ENCODE measurements around the gene SPTLC3.

SPTLC3 gene

GRCh38 chr20:13034936-13035335, 26.2 kb downstream of the SPTLC3 start:
- DNase-seq, result no peak

DNA sequence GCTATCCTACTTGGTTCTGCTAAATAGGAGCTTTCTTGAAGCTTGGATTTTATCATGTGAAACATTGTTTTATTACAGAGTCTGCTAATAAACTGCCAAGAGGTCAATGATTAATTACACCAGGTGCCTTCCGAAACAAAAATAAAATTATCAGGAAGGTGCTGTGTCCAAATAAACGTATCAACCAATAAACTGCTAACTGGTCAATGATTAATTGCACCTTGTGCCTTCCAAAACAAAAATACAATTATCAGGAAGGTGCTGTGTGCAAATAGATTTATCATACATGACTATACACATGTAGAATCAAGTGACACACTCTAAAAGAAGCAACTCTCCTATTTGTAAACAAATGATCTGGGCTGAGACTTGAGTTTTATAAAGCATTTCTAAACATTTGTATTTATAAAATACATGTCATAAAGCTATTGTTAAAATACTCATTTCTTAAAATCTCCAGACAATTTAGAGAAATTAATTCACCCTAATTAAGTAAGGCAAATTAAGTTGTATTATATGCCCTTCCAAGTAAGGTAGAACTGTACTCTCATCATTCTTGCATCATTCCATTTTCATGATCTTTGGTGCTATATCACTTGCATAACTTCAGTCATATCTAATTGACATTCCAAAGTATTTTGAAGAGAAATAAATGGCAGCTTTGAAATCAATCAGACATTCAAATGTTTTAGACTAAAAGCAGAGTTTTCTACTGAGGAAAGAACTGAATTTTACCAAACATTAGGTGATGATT, 26.8 kb downstream of the SPTLC3 start:
- DNase-seq, result no peak

- no peak for DNase-seq
These were observed 29.0 kb downstream of the SPTLC3 start for GRCh38 chr20:13037727-13038126.

DNA sequence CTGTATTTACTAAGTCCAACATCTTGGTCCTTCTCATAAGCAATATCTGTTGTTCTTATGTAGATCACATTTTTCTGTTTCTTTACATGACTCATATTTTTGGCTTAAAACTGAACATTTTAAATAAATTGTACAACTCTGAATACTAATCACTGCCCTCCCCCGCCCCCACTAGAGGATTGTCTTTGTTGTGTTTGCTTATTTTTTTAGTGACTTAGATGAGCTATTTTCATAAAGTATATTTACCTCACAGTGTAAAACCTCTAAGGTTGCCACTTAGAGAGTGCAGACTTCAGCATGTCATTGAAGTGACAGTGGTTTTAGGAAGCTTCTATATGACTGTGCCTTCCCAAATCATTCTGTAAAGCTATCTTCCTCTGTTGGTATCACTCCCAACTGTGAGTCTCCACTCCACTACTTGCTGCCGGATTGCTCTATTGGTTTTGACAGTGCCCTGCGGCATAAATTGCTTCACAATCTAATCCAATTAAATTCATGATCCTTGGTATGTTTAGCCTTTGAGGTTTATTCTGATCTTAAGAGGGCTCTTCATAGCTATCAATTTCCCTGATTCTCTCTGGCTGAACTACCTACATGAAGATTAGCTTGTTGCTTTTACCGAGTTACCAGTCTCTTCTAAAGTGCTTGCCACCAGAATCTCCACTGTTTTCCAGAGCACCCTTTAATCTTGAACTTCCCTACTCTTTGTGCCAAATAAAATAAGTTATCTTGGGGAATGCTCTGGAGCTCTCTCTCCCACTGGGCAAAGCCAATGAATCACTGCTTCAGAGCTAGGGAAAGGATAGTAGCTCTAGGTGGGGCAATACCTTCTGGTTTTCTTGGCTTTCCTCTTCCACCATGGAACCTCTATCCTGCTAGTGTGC, 33.0 kb downstream of the SPTLC3 start:
- no peak for DNase-seq

DNA sequence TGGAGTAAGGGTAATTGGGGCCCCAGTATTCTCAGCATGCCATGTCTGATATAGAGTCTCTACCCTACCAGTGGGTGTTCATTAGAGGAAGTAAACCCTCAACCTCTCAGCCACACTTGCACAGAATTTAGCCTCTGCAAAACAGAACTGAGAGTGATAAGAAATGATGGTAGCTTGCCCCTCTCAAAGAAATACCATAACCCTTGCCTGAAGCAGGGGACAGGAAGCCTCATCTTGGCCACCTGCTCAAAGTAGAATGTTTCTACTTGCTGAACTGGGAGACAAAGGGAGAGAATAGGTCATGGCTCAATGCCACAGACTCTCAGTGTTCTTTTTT, 33.7 kb downstream of the SPTLC3 start:
- peak; percentile 1 for DNase-seq

DNA sequence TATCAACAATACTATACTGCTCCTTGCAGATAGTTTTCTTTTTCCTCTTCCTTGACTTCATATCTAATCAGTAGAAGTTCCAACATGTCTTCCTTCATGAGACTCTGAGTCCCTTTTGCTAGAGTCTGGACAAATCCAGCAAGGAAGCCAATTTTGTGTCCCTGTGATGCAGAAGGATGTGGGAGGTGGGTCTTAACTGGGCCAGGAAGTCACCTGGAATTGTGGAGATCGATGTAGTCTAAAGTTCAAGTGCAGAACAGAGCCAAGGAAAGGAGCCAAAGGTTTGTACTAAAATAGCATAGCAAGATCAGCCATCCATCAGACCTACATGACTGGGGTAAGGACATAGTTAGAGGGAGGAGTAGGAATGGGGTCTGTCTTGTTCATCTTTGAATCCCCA, 37.6 kb downstream of the SPTLC3 start:
- no peak for DNase-seq

DNA sequence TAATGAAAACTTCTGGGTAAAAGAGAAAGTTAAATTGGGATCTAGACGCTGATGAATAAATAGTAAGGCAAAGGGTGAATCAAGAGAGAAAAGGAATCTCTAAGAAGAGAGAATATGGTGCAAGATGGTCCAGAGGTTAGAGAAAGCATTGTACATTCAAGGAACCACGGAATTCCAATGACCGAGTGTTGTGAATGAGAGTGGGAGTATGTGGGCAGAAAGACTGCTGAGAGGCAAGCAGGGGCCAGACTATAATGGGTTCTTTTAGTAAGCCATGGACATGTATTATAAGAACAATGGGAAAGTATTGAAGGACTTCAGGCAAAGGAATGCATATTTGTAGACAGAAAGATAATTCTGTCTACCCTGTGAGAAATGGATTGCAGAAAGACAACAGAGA, 45.2 kb downstream of the SPTLC3 start:
- DNase-seq, result no peak

- no peak for DNase-seq
These were observed 50.1 kb downstream of the SPTLC3 start for GRCh38 chr20:13058666-13059389.

DNA sequence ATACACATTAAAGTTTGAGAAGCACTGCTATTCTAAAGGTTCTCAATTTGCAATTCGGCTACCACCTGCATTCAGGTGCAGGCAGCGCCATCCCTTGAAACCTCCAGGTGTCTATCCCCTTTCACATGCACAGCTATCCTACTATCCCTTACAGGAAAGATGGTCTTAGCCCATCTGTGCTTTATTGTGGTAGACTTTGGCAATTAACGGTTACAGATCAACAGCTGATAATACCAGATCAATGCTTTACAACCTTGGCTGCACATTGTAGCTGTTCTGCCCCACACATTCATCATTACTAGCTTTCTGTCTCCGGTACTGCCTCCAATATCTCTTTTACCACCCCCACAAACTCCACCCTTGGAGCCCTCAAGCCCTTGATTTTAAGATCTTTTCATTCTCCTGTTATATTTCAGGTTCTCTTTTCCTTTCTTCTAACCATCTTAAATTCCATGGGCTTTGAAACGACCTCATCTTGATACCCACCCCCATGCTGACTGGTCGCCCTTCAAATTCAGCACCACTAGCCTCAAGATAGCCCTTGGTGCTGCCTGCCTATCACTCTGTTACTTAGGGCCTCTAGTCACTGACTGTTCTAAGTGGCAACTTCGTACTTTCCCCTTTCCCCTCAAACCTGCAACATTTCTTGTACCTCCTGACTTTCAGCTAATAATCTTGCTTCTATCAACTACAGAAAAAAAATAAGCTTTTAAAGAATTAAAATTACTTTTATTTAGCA, 50.8 kb downstream of the SPTLC3 start:
- no peak for DNase-seq

GRCh38 chr20:13060327-13060726, 51.6 kb downstream of the SPTLC3 start:
- no peak for DNase-seq

DNA sequence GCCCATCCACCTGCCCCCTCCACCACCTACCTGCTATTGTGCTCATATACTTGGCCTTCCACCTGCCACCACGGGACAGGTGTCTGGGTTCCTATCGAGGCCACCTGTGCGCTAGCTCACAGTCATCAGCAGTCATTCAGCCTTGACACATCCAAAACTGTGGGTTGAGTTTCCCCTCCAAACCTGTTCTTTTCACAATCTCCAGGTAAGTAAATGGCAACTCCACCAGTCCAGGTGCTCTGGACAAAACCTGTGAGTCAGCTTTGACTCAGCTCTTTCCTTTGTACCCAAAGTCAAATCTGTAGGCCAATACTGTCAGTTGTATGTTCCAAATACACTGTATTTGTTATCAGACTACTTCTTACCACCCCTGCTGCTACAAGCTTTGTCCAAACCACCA, 52.6 kb downstream of the SPTLC3 start:
- DNase-seq, result no peak

DNA sequence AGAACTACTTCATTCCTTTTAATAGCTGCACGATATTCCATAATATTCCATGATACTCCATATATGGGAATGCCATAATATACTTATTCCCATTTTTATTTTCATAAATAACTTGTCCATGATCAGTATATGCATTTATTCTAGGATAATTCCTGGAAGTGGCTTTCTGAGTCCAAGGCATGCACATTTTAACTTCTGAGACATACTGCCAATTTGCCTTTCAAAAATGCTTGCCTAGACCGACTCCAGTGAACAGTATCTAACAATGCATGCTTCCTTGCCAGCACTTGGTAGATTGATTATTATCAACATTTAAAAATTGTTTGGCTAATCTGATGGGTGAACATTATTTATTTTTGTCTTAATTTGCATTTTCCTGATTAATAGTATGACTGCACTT, 54.0 kb downstream of the SPTLC3 start:
- DNase-seq, result no peak

DNA sequence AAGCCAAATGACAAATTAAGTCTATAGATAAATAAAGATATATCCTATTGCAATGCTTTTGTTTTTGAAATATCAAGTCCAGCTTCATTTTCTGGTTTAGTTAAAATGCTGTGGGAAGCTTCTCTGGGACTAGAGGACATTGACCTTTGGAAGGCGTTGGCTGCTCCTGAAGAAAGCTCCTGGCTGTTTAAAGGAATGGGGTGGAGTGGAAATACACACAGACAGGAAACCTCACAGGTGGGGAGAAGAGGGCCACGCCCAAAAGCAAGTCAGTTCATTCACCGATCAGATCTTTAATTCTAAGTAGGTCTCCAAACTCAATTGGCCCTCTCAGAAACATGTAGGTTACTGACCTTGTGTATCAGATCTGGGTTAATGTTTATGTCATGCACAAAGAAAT, 59.6 kb downstream of the SPTLC3 start:
- no peak for DNase-seq

DNA sequence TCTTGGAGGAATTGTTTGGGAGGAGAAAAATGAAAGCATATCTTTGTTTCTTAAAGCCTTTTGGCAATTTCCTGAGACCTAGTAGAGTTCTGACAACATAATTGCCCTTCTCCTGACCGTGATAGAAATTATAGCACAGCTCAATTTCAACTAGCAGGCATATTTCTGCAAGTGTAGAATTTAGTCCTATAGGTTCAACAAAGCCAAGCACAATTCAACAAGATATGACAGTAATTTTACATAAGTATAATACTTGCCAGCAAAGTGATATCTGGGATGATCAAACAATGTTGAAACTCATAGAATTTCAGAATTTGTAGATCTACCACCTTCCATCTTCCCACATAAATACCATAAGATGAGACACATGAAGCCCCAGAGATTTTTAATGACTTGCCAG, 73.1 kb downstream of the SPTLC3 start:
- DNase-seq, result no peak

GRCh38 chr20:13082378-13082777, 73.6 kb downstream of the SPTLC3 start:
- no peak for DNase-seq

DNA sequence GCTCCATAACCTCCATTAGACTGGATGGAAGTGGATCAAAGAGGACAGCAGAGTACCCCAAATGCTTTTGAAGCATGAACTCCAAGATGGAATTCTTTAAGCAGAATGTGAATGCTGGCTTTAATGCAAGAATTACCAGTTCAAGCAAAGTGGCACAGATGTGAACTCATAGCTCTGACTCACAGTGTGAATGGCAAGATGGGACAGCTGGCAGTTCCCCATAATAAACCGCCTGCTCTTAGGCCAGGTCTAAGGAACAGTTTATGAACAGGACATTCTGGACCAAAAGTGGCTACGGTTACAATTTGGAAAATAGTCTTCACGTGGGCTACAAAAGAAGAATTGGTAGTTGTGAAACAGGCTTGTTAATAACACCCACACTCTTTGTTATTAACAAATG, 76.5 kb downstream of the SPTLC3 start:
- DNase-seq, result no peak

DNA sequence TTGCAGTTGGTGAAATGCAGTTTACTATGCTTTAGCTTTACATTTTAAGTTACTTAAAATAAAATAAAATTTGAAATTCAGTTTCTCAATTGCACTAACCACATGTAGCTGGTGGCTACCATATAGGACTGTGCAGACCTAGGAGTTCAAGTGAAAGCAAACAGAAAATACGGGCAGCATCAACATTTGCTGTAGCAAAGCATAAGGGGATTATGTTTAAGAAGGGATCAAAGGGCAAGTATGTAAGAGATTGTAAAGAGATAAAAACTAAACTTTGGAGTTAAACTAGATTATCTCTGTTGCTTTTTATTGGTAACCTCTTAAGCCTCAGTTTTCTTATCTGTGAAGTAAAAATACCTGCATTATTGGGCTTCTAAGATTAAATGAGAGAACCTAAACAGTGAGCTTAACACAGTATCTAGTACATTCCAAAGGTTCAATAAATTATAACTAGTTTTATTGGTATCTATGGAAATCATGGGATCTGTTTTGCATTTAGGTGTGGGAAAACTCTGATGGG, 81.2 kb downstream of the SPTLC3 start:
- no peak for DNase-seq

DNA sequence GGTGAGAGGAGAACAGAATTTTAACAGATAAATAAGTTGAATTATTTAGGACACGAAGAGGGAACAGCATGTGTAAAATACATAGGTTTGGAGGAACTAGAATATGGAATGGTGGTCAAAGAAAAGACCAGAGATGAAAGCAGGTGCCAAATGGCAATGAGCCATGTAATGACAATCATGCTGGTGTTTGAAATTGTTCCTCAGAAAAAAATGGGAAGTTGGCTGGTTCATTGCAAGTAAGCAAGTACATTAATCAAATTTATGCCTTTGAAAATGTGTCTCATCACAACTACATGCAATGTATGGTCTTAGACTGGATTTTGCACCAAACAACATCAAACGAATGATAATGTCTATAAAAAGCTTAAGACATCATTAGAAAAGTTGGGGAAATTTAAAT, 83.3 kb downstream of the SPTLC3 start:
- no peak for DNase-seq

- no peak for DNase-seq
These were observed 86.2 kb downstream of the SPTLC3 start for GRCh38 chr20:13094976-13095375.

DNA sequence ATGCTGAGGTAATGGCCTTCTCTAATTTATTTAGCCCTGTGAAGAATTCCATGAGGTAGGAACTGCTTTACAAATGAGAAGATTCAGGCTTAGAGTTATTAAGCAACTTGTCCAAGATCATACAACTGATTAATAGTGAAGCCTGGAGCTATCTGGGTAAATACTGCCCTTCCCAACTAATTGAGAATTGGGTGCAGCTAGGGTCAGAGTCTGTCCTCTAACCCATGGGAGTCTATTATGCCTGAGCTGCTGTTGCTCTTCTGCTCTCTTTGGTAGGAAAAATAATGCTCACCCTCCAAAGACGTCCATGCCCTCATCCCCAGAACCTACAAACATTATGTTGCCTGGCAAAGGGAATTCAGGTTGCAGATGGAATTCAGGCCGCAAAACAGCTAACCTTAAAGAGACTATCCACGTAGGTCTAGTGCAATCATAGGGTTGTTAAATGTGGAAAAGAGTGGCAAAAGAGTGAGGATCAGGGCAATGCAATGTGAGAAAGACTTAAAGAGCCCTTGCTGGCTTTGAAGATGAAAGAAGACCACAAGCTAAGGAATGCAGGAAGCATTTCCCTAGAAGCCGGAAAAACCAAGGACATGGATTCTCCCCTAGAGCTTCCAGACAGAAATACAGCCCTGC, 90.1 kb downstream of the SPTLC3 start:
- DNase-seq, result no peak

DNA sequence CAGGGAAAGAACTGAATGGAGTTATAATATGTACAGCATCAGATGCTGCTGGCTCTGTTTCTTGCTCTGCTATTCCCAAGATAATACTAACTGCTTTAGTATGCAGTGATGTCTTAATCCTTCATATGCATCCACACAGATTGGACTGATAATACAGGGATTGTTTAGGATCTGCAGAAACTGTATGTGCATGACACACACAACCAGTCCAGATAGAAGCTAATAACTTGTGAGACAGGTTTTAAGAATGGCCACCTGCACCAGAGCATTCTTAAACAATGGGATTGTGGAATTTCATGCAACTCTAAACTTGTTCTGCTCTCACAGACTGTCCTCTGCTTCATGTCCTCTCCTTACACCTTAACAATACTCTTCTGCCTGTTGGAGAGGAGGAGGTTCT, 90.9 kb downstream of the SPTLC3 start:
- DNase-seq, result no peak

DNA sequence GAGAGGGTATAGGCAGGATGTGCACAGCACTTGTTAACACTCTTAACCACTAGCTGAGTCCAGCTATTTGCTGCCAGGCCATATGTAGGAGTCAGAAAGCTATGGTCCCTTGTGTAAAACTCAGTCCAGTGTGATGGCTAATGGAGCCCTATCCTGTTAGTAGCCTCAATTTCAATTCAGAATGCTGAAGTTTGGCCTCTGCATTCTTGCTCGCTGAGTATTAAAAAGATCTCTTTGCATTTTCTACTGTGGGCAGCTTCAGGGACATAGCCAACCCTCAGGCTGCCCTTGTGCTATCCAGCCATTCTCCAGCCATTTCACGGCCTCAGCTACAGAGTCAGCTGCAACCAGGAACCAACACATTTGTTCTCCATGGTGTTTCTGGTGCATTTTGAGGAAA, 92.5 kb downstream of the SPTLC3 start:
- DNase-seq, result no peak
